Ramos (cell line): ENCODE measurements around the gene PFAS.
"Not testable (repeated sequence)": the region's sequence is repeated elsewhere in the genome, so short reads cannot be mapped to it uniquely, and the experiment has no call there.

Experiments
- in situ Hi-C: fragments of 300-500 bp; cut with MboI; formaldehyde crosslinking; loops from one replicate; pipeline ENCODE4 v1.14.3; 2022; ENCODE audit warnings: low sequenced_read_pairs; ENCODE audit not compliant: unreplicated experiment

The PFAS gene, protein sequence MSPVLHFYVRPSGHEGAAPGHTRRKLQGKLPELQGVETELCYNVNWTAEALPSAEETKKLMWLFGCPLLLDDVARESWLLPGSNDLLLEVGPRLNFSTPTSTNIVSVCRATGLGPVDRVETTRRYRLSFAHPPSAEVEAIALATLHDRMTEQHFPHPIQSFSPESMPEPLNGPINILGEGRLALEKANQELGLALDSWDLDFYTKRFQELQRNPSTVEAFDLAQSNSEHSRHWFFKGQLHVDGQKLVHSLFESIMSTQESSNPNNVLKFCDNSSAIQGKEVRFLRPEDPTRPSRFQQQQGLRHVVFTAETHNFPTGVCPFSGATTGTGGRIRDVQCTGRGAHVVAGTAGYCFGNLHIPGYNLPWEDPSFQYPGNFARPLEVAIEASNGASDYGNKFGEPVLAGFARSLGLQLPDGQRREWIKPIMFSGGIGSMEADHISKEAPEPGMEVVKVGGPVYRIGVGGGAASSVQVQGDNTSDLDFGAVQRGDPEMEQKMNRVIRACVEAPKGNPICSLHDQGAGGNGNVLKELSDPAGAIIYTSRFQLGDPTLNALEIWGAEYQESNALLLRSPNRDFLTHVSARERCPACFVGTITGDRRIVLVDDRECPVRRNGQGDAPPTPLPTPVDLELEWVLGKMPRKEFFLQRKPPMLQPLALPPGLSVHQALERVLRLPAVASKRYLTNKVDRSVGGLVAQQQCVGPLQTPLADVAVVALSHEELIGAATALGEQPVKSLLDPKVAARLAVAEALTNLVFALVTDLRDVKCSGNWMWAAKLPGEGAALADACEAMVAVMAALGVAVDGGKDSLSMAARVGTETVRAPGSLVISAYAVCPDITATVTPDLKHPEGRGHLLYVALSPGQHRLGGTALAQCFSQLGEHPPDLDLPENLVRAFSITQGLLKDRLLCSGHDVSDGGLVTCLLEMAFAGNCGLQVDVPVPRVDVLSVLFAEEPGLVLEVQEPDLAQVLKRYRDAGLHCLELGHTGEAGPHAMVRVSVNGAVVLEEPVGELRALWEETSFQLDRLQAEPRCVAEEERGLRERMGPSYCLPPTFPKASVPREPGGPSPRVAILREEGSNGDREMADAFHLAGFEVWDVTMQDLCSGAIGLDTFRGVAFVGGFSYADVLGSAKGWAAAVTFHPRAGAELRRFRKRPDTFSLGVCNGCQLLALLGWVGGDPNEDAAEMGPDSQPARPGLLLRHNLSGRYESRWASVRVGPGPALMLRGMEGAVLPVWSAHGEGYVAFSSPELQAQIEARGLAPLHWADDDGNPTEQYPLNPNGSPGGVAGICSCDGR (N-terminal part only)

DNA sequence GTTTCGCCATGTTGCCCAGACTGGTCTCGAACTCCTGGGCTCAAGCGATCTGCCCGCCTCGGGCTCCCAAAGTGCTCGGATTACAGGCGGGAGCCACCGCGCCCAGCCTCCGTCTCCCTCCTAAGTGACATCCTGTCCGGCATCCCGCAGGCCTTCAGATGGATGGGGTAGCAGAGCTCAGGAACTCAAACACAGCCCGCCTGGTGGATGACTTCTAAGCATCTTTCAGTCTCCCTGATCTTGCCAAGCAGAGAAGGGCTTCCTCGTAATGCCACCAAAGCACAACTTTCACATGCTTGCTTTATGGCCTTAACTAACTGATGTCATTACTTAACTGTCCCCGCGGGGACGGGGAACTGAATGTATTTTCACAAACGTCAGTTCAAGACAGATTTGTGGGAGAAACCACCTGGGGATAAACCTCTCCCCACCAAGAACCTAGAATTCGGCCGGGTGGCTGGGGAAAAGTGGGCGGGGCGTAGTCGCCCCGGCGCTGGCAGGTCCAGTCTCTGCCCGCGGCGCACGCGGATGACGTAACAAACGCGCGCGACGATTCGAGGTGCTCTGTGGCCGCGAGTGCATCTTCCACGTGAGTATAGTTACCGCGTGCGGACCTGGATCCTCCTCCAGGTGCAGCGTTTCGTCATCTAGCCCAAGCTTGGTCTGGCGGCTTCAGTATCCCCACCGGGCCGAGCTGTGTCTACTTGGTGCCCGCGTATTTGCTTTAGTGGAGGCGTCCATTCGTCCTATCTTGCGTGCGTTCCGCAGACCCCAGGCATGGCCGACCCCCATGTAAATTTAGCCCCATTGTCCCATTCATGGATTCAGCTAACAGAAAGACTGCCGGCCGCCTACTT, at the start of gene PFAS:
PFAS (plus strand) TSS at position 539 of the 857 bp plus-strand sequence. CDS start 4,649 bp downstream, outside the sequence.
- in situ Hi-C loops: no loop called here

DNA sequence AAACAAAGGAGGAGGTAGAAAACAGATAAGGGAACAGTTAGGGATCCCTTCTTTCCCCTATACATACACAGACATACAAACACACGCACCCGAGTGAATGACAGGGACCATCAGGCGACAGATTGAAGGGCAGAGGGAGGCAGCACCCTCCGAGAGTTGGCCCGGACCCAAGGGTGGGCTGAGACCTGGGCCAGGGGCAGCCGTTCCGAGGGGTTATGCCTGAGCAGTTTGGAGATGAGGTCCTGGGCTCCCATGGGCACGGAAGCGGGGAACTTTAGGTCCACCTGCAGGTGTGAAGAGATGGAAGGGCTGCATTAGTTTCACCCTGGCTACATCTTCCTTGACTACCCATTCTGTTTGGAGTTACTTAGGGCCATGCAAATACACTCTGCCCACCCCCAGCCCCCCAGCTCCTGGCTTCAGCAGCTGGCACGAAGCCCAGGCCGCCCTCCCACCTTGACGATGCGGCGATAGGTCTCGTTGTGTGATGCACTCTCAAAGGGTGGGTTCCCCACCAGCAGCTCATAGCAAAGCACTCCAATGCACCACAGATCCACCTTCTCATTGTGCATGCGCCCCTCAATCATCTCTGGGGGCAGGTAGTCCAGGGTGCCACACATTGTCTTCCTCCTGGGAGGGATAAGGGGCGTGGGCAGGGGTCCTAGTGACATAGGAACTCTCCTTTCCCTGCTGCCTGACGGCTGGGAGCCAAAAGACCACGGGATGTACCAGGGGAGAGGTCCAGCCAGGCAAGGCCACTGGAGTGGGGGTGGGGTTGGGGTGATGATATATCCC, 44.1 kb upstream of the PFAS start:
- in situ Hi-C loops: no loop called here

DNA sequence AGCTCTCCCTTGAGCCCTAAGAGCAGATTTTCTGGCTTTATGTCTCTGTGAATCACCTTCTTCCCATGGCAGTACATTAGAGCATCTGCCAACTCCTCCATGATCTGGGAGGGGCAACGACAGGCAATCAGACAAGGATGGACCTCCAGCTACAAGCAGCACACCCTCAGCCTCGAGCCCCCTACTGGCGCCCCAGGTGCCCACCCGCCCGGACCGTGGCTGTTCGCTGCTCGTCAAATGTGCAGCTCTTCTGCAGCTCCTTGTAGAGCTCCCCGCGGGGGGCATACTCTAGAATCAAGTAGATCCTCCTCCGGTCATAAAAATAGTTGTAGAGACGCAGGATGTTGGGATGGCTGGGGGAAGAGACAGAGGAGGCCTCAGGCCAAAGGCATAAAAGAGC, 42.6 kb upstream of the PFAS start:
- in situ Hi-C loops: no loop called here

DNA sequence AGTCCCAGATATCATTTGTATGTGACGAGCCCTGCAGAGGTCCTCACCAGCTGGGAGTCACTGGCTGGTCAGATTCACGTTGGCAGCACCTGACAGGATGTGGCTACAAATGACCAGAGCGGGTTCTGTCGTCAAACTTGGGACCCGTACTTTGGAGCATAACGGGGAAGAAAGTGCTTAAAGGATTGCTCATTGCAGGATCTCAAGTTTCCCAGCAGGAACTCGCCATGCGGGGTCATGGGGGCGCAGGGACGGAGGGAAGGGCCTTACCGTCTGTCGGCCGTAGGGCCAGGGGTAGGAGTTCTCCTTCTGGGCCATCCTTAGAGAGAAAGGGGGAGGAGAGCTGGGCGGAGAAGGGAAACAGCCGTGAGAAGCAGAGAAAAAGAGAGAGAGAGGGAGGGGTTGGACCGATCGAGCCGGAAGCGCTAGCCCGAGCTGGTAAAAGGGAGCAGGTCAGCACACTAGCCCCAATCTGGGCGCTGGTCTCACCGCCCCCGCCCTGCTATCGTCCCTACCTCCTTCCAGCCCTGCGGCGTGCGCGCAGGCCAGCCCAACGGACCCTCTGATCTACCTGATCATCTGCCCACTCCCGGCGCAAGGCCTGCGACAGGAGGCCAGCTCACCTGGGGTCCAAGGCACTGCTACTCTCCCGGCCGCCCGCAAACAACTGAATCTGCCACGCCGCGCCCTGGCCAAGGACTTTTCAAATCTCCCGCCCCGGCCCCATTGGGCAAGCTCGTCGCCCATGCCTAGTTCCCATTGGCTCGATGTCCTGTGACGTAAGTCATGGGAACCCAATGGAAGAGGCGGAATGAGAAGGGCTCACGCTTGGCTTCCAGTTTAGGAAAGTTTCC, 39.0 kb upstream of the PFAS start, which contains the start of gene AURKB:
AURKB (minus strand) TSS at position 669 of the 854 bp plus-strand sequence; CDS start at position 318, 351 bp downstream.
- in situ Hi-C loops: no loop called here

DNA sequence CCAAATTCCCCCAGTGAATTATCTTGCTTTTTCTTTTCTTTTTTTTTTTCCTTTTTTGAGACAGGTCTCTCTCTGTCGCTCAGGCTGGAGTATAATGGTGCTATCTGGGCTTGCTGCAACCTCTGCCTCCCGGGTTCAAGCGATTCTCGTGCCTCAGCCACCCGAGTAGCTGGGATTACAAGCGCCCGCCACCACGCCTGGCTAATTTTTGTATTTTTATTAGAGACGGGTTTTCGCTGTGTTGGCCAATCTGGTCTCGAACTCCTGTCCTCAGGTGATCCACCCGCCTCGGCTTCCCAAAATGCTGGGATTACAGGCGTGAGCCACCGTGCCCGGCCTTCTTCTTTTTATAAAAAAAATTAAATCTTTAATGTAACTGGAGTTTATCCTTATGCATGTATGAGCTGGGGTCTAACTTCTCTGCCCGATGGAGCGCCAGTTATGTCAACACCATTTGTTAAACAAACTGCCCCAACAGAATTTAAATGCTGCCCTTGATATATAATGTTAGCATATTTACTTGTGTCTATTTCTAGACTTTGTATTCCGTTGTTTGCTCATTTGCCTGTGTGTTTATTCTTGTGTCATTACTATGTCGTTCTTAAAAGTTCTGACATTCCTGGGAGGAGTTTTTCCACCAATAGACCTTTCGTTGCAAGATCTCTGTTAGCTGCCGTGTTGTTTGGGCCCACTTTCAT, 38.2 kb upstream of the PFAS start:
- in situ Hi-C loops: no loop called here

DNA sequence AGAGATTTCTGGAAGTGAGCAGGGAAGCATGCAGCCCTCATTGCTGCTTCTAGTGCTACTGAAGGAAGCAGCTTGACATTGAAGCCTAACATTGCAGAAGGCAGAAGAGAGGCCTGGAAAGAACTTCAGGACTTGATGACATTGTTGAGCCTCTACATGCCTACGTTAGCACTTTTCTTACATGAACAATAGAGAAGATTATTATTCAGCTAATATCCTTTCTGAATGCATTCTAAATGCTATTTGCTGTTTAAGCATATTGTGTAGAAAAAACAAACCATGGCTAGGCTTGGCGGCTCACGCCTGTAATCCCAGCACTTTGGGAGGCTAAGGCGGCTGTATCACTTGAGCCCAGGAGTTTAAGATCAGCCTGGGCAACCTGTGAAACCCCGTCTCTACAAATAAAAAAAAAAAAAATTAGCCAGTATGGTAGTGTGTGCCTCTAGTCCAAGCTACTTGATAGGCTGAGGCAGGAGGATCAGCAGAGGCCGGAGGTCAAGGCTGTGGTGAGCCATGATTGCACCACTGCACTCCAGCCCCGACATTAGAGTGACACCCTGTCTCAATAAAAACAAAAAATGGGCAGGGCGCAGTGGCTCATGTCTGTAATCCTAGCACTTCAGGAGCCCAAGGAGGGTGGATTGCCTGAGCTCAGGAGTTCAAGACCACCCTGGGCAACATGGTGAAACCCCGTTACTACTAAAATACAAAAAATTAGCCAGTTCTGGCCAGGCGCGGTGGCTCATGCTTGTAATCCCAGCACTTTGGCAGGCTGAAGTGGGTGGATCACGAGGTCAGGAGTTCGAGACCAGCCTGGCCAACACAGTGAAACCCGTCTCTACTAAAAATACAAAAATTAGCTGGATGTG, 36.5 kb upstream of the PFAS start:
- in situ Hi-C loops: no loop called here

DNA sequence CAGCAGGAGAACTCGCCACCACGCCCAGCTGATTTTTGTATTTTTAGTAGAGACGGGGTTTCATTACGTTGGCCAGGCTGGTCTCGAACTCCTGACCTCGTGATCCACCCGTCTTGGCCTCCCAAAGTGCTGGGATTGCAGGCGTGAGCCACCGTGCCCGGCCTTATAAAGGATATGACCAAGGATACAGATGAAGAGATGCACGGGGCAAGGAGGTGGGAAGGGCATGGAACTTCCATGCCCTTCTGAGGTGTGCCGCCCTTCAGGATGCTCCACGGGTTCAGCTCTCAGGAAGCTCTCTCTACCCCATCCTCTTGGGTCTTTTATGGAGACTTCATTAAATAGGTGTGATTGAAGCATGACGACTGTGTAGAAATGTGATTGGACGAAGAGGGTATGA, 35.1 kb upstream of the PFAS start:
- in situ Hi-C loops: not testable (repeated sequence)

DNA sequence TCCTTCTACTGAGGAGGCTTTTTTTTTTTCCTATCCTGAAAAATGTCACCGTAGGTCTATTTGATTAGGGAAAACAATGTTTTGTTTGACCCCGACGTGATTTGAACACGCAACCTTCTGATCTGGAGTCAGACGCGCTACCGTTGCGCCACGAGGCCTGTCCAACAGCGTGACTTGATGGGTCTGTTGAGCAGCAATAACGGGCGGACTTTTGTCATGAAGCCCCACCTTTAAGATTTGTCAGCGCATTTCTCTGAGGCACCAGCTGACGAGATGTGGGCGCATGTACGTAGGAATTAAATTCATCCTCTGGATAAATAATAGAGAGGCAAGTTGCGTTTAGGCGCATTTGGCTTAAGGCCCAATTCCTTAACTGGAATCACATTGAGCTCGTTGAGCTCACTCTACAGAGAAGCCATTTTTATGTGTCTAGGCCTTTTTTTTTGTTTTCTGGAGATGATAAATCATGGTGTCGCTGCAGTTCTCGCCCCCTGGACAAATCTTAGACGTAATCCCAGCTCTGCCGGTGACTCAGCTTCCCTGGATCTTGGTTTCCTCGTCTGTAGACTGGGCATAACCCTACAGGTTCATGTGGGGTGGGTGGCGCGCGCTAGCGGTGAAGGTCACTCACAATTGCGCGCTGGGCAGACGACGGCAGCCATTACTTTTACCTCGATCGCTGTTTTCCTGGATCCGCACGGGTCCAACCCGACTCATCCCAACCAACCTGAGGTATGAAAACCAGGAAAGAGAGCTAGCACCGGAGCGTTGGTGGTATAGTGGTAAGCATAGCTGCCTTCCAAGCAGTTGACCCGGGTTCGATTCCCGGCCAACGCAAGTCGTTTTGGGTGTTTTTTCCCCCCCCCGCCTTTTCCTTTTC, 28.1 kb upstream of the PFAS start:
- in situ Hi-C loops: no loop called here

DNA sequence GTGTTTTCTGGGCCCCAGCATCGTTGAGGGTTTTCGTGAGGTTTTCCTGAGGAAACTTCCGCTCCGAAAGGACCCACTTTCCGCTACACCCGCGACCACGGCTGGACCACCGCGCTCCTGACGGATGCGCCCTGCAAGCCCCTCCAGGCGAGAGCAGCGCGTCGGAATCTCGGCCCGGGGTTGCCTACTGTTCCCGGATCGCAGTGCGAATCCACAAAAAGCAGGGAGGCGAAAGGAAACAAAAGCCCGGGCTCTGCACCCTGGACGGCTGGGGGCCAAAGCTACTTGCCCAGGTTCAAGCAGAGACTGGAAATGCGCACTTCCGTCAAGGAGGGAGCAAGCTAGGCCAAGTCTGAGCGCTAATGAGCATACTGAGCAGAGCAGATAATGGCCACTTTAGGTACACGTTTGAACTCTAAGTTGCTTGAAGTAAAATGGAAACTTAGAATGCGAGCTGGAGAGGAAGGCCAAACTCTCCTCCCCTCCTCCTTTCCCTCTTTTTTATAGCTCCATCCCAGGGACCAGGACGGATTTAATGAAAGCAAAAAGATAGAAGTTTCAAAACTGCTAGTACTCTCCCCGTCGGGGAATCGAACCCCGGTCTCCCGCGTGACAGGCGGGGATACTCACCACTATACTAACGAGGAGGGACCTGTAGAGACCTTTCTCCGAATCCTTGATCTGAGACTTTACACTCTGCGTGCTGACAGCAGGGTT, 27.3 kb upstream of the PFAS start:
- in situ Hi-C loops: no loop called here

DNA sequence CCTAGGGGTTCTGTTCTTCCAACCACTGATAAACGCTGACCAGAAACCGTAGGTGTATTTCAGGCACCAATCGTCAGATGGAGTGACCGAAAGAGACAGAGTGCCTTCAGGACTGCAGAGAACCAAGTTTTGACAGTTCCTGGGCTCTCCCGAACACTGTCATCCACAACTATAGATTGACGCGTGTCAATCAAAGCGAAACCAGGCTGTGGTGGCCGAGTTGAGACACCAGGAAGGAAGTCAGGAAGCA, 26.8 kb upstream of the PFAS start:
- in situ Hi-C loops: no loop called here

DNA sequence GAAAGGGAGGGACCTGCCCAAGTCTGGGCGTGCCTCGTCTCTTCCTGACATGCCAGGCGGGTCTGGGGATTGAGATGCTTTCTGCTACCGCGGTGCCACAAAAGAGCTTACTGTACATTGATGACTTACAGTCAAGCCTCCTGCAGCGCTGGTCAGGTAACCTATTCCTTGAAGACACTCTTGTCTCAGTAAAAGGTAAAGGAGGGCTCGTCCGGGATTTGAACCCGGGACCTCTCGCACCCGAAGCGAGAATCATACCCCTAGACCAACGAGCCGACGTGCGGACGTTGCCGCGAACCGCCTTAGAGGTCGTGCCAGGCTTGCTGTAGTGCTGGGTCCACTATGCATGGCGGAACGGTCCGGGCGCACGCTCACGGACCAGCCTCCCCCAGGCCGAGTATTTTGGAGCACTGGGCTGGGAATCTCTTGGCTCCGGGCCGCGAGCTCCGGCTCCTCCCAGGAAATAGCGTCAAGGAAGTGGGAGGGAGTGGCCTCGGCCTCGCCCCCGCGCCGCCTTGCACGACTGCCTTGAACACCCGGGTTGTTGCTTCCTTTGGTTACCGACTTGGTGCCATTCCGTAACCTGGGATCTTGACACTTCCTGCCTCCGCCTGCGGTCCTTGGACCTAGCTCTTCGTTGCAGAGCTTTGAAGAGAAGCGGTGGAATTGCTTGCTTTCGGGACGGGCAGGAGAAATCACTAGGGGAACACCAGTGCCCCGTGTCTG, 26.3 kb upstream of the PFAS start:
- in situ Hi-C loops: no loop called here

DNA sequence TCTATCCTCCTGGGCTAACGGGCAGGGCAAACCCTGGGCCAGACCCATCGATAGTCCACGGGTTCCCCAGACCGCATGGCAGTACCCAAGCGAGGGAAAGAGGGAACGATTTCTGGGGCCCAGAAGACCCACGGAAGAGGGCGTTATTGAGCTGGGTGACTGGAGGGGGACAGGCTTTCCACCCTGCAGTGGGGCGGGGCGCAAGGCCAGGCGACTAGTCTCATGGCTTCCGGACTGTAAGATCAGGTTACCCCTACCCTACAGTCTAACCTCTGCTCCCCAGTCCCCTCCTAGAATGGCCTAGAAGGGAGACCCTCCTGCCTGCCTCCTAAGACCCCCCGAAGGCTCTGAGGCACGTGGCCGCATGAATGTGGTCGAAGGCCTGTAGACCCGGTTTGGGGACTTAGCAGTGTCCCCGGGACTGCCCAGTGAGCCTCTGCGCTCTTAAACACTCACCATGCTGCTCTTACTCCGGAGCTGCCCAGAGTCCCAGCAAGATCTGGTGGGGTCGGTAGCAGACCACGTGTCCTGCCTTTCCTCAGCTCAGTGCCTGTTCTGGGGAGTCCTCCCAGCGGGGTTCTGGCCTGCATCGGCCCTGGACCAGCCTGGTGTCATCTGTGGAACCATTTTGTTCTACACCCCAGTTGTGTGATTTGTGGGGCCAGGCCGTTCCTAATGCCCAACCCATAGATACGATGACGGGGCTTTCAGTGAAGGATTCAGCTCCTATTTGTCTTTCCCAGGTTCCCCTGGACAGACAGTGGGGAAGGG, 25.5 kb upstream of the PFAS start:
- in situ Hi-C loops: no loop called here

DNA sequence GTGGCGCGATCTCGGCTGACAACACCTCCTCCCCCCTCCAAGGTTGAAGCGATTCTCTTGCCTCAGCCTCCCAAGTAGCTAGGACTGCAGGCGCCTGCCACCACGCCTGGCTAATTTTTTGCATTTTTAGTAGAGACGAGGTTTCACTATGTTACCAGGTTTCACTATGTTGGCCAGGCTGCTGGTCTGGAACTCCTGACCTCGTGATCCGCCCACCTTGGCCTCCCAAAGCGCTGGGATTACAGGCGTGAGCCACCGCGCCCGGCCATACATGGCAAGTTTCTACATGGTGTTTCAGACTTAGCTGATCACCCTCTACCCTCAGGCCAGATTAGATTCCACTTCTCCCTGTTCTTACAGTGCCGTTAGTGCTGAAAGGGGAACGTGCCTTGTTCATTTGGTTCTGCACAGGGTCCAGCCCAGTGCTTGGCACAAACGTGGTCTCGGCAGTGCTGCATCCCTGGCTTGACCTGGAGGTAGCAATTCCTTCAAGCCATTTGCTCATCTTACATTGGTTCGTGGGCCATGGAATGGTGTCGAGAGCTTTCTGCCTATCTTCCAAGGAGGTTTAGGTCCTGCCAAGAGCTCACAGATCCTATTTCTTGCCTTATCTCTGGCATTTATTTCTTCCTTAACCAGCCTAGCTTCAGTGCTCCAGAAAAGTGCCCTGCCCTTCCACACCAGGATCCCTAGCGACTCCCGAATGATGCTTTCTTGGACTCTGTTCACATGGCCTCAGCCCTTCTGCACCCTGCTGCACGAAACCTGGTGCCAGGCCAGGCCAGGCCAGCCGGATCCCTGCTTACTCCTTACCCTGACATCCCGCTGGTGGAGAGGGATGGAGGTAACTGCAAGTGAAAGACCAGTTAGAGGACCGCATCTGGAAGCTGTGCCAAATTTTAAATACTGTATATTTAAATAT, 23.9 kb upstream of the PFAS start:
- in situ Hi-C loops: no loop called here
